ENCODE measurements around the gene EWSR1. TPM values are rescaled to one million over a fixed set of nuclear protein-coding genes. Genes with fewer than 3 reads are reported as not detected.

EWSR1 gene
- total RNA-seq, 2 donors from 2014 or later: 344 to 348 TPM

- Mint-ChIP-seq H3K27ac (no peak overlapping the region), H3K9me3 (no peaks in the 10 kb centered on the region), H3K27me3 (peaks cover 27 to 30% of the 10 kb centered on the region in 2 donors), H3K36me3 (no peaks in the 10 kb centered on the region), H3K4me1 (ENCODE audit: low read depth in 2 of 2) (peaks cover 9 to 11% of the 10 kb centered on the region in 2 donors), H3K4me3 (no peak overlapping the region)
- no peak for ATAC-seq
- DNase-seq (ENCODE audit: low spot score): no peak
Observed at GRCh38 chr22:29316141-29316828, 48.2 kb downstream of the EWSR1 start.

- Mint-ChIP-seq H3K36me3 (no peaks in the 10 kb centered on the region), H3K27me3 (peaks cover 22 to 27% of the 10 kb centered on the region in 2 donors), H3K4me3 (no peak overlapping the region), H3K9me3 (no peaks in the 10 kb centered on the region), H3K4me1 (ENCODE audit: low read depth in 2 of 2) (peaks cover 9 to 11% of the 10 kb centered on the region in 2 donors), H3K27ac (no peak overlapping the region)
- DNase-seq (ENCODE audit: low spot score) (no peak), ATAC-seq (no peak)
Observed at GRCh38 chr22:29317827-29318454, 49.9 kb downstream of the EWSR1 start.

DNA sequence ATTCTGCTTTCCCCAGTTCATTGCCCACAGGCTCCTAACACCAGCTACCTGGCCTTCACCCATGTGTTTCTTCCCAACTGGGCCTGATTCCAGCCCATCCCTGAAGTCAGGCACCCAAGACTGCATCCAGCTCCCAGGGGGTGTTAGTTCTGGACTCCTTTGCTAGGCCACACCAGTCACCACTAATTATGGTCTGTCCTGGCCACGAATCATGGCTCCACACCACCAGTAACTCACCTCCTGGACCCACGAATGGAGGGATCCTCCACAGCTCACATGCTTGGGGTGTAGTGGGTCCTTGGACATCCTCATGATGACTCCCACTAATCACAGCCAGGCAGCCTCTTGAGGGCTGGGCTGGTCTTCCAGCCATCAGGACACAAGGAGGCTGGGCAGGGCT, 51.0 kb downstream of the EWSR1 start:
- Mint-ChIP-seq H3K36me3 (no peaks in the 10 kb centered on the region), H3K9me3 (no peaks in the 10 kb centered on the region), H3K4me3 (no peak overlapping the region), H3K27me3 (peaks cover 17 to 21% of the 10 kb centered on the region in 2 donors), H3K4me1 (ENCODE audit: low read depth in 2 of 2) (peaks cover 6 to 7% of the 10 kb centered on the region in 2 donors), H3K27ac (no peak overlapping the region)
- DNase-seq (ENCODE audit: low spot score) (no peak), ATAC-seq (no peak)

DNA sequence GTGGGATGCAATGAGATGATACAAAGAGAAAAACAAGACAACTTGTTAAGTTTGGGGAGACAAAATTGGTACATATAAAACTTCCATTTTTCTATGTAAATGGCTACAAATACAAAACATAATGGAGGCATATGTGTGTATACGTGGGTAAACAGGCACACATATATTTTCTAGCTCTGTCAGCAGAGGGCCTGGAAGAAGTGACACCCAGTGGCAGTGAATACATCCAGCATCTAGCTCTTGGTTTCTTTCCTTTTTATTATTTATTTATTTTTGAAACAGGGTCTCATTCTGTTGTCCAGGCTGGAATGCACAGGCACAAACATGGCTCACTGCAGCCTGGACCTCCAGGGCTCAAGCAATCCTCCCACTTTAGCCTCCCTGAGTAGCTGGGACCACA, 52.5 kb downstream of the EWSR1 start:
- no peaks in the 10 kb centered on the region for H3K9me3 Mint-ChIP-seq
- no peaks in the 10 kb centered on the region for H3K36me3 Mint-ChIP-seq
- no peak overlapping the region for H3K4me3 Mint-ChIP-seq
- H3K27ac Mint-ChIP-seq: no peak overlapping the region
- DNase-seq (ENCODE audit: low spot score) (no peak), ATAC-seq (no peak)
- H3K27me3 Mint-ChIP-seq: peaks cover 10 to 12% of the 10 kb centered on the region in 2 donors
- no peaks in the 10 kb centered on the region for H3K4me1 Mint-ChIP-seq (ENCODE audit: low read depth in 2 of 2)

DNA sequence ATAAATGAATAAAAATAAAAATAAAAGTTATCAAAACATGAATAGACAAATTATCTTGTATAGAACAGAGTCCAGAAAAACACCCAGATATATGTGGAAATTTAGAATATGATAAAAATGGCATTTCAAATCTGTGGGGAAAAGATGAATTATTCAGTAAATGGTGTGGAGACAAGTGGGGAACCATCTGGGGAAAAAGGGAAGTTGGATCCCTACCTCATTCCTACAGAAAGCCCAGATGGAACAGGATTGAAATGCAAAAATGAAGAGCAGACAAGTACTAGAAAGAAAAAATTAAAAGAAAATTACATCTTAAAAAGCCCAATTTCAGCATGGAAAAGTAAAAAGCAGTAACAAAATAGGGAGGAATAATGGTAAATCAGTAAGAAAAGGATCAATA, 55.6 kb downstream of the EWSR1 start:
- no peaks in the 10 kb centered on the region for H3K9me3 Mint-ChIP-seq
- no peaks in the 10 kb centered on the region for H3K4me1 Mint-ChIP-seq (ENCODE audit: low read depth in 2 of 2)
- no peaks in the 10 kb centered on the region for H3K27me3 Mint-ChIP-seq
- ATAC-seq: no peak
- no peaks in the 10 kb centered on the region for H3K36me3 Mint-ChIP-seq
- no peak for DNase-seq (ENCODE audit: low spot score)
- no peak overlapping the region for H3K4me3 Mint-ChIP-seq
- peak overlapping the region in 1 of 2 donors; percentile 20 for H3K27ac Mint-ChIP-seq

- Mint-ChIP-seq H3K4me1 (ENCODE audit: low read depth in 2 of 2) (no peaks in the 10 kb centered on the region), H3K27me3 (no peaks in the 10 kb centered on the region), H3K9me3 (no peaks in the 10 kb centered on the region), H3K36me3 (no peaks in the 10 kb centered on the region), H3K4me3 (no peak overlapping the region), H3K27ac (no peak overlapping the region)
- ATAC-seq: no peak
- no peak for DNase-seq (ENCODE audit: low spot score)
Observed at GRCh38 chr22:29325356-29325755, 57.3 kb downstream of the EWSR1 start.

DNA sequence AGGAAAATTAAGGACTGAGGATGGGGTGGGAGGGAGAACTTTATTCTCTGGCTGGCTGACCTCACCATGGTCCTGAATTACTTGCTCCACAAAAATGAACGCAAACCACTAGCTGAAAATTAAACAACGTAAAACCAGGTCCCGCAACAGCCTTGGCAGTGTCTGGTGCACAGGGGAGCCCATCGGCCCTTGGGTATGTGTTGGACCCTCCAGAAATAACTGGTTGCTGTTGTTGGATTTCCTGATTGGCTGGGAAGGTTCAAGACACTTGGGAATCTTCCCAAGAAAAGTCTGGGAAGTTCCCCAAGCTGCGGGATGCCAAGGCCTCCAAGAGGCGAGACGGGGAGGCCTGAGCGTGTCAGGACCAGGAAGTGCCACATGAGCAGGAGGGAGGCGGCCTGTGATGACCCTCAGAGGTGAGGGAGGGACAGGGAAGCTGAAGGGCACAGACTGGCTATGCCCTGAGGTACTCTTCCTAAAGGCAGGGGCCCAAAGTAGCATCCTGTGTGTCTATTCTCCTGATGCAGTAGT, 57.8 kb downstream of the EWSR1 start:
- Mint-ChIP-seq H3K4me3 (no peak overlapping the region), H3K4me1 (ENCODE audit: low read depth in 2 of 2) (no peaks in the 10 kb centered on the region), H3K9me3 (no peaks in the 10 kb centered on the region), H3K36me3 (no peaks in the 10 kb centered on the region), H3K27ac (no peak overlapping the region), H3K27me3 (no peaks in the 10 kb centered on the region)
- DNase-seq (ENCODE audit: low spot score): no peak
- no peak for ATAC-seq

- DNase-seq (ENCODE audit: low spot score) (no peak), ATAC-seq (peak in 1 of 2 donors; percentile 11)
- H3K4me1 Mint-ChIP-seq (ENCODE audit: low read depth in 2 of 2): no peaks in the 10 kb centered on the region
- H3K27ac Mint-ChIP-seq: no peak overlapping the region
- H3K9me3 Mint-ChIP-seq: no peaks in the 10 kb centered on the region
- H3K36me3 Mint-ChIP-seq: no peaks in the 10 kb centered on the region
- H3K27me3 Mint-ChIP-seq: no peaks in the 10 kb centered on the region
- no peak overlapping the region for H3K4me3 Mint-ChIP-seq
Observed at GRCh38 chr22:29326481-29326880, 58.4 kb downstream of the EWSR1 start.

DNA sequence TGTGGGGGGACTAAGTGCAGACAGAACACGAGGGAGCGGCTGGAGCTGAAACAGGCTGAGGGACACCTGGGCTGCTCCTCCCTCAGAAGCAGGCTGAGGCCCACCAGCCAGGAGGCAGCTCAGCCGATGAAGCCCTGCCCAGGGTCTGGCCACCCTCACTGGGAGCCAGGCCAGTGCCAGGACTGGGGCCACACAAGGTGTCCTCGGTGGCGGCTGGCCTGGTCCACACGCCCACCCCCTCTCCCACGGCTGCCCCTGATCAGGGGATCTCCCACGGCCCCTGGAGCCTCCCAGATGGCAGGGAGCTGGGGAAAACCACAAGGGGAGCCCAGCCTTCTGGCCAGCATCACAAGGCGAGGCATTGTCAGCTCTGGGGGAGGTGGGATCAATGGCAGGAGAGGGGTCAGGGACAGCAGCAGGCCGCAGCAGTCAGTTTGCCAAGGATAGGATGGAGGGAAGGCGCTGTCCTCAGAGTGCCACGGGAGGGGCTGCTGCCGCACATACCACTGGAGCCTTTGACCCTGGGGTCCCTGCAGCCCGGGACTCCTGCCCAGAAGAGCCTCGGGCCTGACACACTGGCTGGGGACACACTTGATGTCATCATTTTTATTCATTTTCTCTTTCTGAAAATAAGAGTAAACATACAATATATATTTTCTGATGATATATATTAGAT, 59.2 kb downstream of the EWSR1 start:
- no peaks in the 10 kb centered on the region for H3K36me3 Mint-ChIP-seq
- no peaks in the 10 kb centered on the region for H3K27me3 Mint-ChIP-seq
- no peaks in the 10 kb centered on the region for H3K9me3 Mint-ChIP-seq
- H3K4me1 Mint-ChIP-seq (ENCODE audit: low read depth in 2 of 2): no peaks in the 10 kb centered on the region
- H3K27ac Mint-ChIP-seq: no peak overlapping the region
- ATAC-seq: no peak
- no peak overlapping the region for H3K4me3 Mint-ChIP-seq
- no peak for DNase-seq (ENCODE audit: low spot score)

GRCh38 chr22:29328055-29328454, 60.0 kb downstream of the EWSR1 start:
- no peaks in the 10 kb centered on the region for H3K27me3 Mint-ChIP-seq
- DNase-seq (ENCODE audit: low spot score) (no peak), ATAC-seq (no peak)
- no peaks in the 10 kb centered on the region for H3K36me3 Mint-ChIP-seq
- H3K4me3 Mint-ChIP-seq: no peak overlapping the region
- H3K27ac Mint-ChIP-seq: no peak overlapping the region
- H3K9me3 Mint-ChIP-seq: no peaks in the 10 kb centered on the region
- H3K4me1 Mint-ChIP-seq (ENCODE audit: low read depth in 2 of 2): no peaks in the 10 kb centered on the region

GRCh38 chr22:29328566-29329500, 60.8 kb downstream of the EWSR1 start:
- no peak for DNase-seq (ENCODE audit: low spot score)
- H3K27ac Mint-ChIP-seq: no peak overlapping the region
- H3K27me3 Mint-ChIP-seq: no peaks in the 10 kb centered on the region
- no peak for ATAC-seq
- H3K36me3 Mint-ChIP-seq: no peaks in the 10 kb centered on the region
- no peak overlapping the region for H3K4me3 Mint-ChIP-seq
- no peaks in the 10 kb centered on the region for H3K4me1 Mint-ChIP-seq (ENCODE audit: low read depth in 2 of 2)
- no peaks in the 10 kb centered on the region for H3K9me3 Mint-ChIP-seq

GRCh38 chr22:29329581-29329980, 61.5 kb downstream of the EWSR1 start:
- Mint-ChIP-seq H3K4me3 (no peak overlapping the region), H3K27ac (no peak overlapping the region), H3K4me1 (ENCODE audit: low read depth in 2 of 2) (no peaks in the 10 kb centered on the region), H3K9me3 (no peaks in the 10 kb centered on the region), H3K27me3 (no peaks in the 10 kb centered on the region), H3K36me3 (no peaks in the 10 kb centered on the region)
- DNase-seq (ENCODE audit: low spot score): no peak
- no peak for ATAC-seq

DNA sequence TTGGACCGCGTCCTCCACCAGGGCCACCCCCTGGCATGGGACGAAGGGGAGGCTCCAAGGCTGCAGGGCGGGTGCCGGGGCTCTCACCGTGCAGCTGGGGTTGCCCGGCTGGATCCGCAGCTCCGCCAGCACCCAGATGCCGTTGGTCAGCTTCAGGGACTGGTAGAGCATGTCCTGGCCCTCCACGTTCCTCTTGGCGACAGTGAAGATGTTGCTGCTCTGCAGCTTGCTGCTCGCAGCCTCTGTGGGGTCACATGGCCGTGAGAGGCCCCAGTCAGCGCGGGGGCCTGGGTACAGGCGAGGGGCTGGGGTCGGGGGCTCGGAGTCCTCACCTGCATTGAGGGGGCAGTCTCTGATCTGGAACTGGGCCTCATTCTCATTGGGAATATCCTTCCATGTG, 62.2 kb downstream of the EWSR1 start:
- ATAC-seq (no peak), DNase-seq (ENCODE audit: low spot score) (no peak)
- Mint-ChIP-seq H3K4me1 (ENCODE audit: low read depth in 2 of 2) (no peaks in the 10 kb centered on the region), H3K4me3 (no peak overlapping the region), H3K27ac (no peak overlapping the region), H3K36me3 (no peaks in the 10 kb centered on the region), H3K9me3 (no peaks in the 10 kb centered on the region), H3K27me3 (no peaks in the 10 kb centered on the region)

Measured in natural killer cell treated with Interleukin-12 subunit alpha and Interleukin-12 subunit beta and Interleukin-15 and Interleukin-18, amount 100 ng/mL, for 72 hours (primary cell).